GM23338 (cell line): ENCODE measurements around the gene PCSK2. TPM values are rescaled to one million over a fixed set of nuclear protein-coding genes. Genes with fewer than 3 reads are reported as not detected.

Experiments used
- ATAC-seq: fragments of 200-7000 bp; cut with Tn5 transposase; 3 replicates; pipeline ENCODE4 v1.9.1; 2020
- DNase-seq: peaks from one replicate; pipeline ENCODE4 v3.0.0-alpha.2; 2015; ENCODE audit warnings: low spot score
- H2AFZ ChIP-seq: fragments of 200-600 bp; sonication (generic); 2 replicates; pipeline ENCODE4 v1.8.0; 2016; ENCODE audit warnings: antibody characterized with exemption, mild to moderate bottlenecking, moderate library complexity
- H3F3A ChIP-seq: fragments of 200-600 bp; sonication (generic); replicated peaks from 2 replicates; pipeline ENCODE4 v1.8.0; 2017; ENCODE audit warnings: antibody characterized with exemption, mixed run types, low read depth
- H3K27ac ChIP-seq: fragments of 200-600 bp; sonication (generic); 2 replicates; pipeline ENCODE4 v1.6.1; 2016; ENCODE audit warnings: low read depth
- H3K27me3 ChIP-seq: fragments of 200-600 bp; sonication (generic); 2 replicates; pipeline ENCODE4 v1.8.0; 2016; ENCODE audit warnings: mild to moderate bottlenecking, mixed run types, moderate library complexity; ENCODE audit not compliant: insufficient read depth
- H3K36me3 ChIP-seq: fragments of 200-600 bp; sonication (generic); 2 replicates; pipeline ENCODE4 v1.8.0; 2016; ENCODE audit warnings: mild to moderate bottlenecking; ENCODE audit not compliant: insufficient read depth
- H3K4me1 ChIP-seq: fragments of 200-600 bp; sonication (generic); 2 replicates; pipeline ENCODE4 v1.8.0; 2016; ENCODE audit warnings: mild to moderate bottlenecking, moderate library complexity; ENCODE audit not compliant: insufficient read depth
- H3K4me2 ChIP-seq: fragments of 200-600 bp; sonication (generic); 2 replicates; pipeline ENCODE4 v1.7.1; 2017; ENCODE audit warnings: mixed run types
- H3K4me3 ChIP-seq: fragments of 200-600 bp; sonication (generic); 2 replicates; pipeline ENCODE4 v1.6.1; 2016; ENCODE audit warnings: mixed run types
- H3K79me2 ChIP-seq: fragments of 200-600 bp; sonication (generic); replicated peaks from 2 replicates; pipeline ENCODE4 v1.8.0; 2017; ENCODE audit warnings: mild to moderate bottlenecking; ENCODE audit not compliant: insufficient read depth
- H3K9me2 ChIP-seq: fragments of 200-600 bp; sonication (generic); 2 replicates; pipeline ENCODE4 v1.8.0; 2017; ENCODE audit not compliant: insufficient read depth
- H4K20me1 ChIP-seq: fragments of 200-600 bp; sonication (generic); replicated peaks from 2 replicates; pipeline ENCODE4 v1.8.0; 2017; ENCODE audit warnings: mild to moderate bottlenecking; ENCODE audit not compliant: insufficient read depth
- H3K27ac Mint-ChIP-seq: 2 replicates; pipeline ENCODE4 v1.8.0; 2020; ENCODE audit warnings: inconsistent platforms, mild to moderate bottlenecking, moderate library complexity, mixed read lengths
- H3K27me3 Mint-ChIP-seq: 3 replicates; pipeline ENCODE4 v1.8.0; 2022; ENCODE audit warnings: low read depth, mild to moderate bottlenecking, moderate library complexity, mixed read lengths, inconsistent platforms; ENCODE audit not compliant: insufficient read depth, poor library complexity
- H3K36me3 Mint-ChIP-seq: 3 replicates; pipeline ENCODE4 v1.8.0; 2021; ENCODE audit warnings: low read depth, mild to moderate bottlenecking, inconsistent platforms, moderate library complexity, mixed read lengths
- H3K4me1 Mint-ChIP-seq: 3 replicates; pipeline ENCODE4 v1.8.0; 2020; ENCODE audit warnings: mild to moderate bottlenecking, inconsistent platforms, mixed read lengths
- H3K4me3 Mint-ChIP-seq: 3 replicates; pipeline ENCODE4 v1.8.0; 2021; ENCODE audit warnings: moderate library complexity, mild to moderate bottlenecking, inconsistent platforms, mixed read lengths
- H3K9me3 Mint-ChIP-seq: 3 replicates; pipeline ENCODE4 v1.8.0; 2020; ENCODE audit warnings: moderate library complexity, mild to moderate bottlenecking, inconsistent platforms, mixed read lengths
- CREB1 ChIP-seq: fragments of 250-450 bp; sonication (Bioruptor Pico); IDR thresholded peaks from 2 replicates; pipeline ENCODE4 v1.5.0; 2020; ENCODE audit warnings: low read depth, mild to moderate bottlenecking, moderate library complexity
- EZH2 ChIP-seq: fragments of 200-600 bp; sonication (generic); IDR thresholded peaks from one replicate; pipeline ENCODE4 v1.8.0; 2017; ENCODE audit warnings: antibody characterized with exemption, mild to moderate bottlenecking, low read depth; ENCODE audit not compliant: unreplicated experiment
- EZH2phosphoT487 ChIP-seq: fragments of 200-600 bp; sonication (generic); IDR thresholded peaks from one replicate; pipeline ENCODE4 v1.8.1; 2018; ENCODE audit warnings: antibody characterized with exemption; ENCODE audit not compliant: unreplicated experiment
- JUNB ChIP-seq: IDR thresholded peaks from one replicate; pipeline ENCODE4 v1.6.1; 2016; ENCODE audit warnings: antibody characterized with exemption; ENCODE audit not compliant: unreplicated experiment
- NANOG ChIP-seq: IDR thresholded peaks from 2 replicates; pipeline ENCODE4 v1.6.1; 2016; ENCODE audit warnings: antibody characterized with exemption, borderline replicate concordance
- POLR2AphosphoS5 ChIP-seq: IDR thresholded peaks from 2 replicates; pipeline ENCODE4 v1.6.1; 2016; ENCODE audit warnings: antibody characterized with exemption, low read depth
- REST ChIP-seq: IDR thresholded peaks from one replicate; pipeline ENCODE4 v1.6.1; 2018; ENCODE audit warnings: antibody characterized with exemption; ENCODE audit not compliant: unreplicated experiment
- STAT1 ChIP-seq: IDR thresholded peaks from one replicate; pipeline ENCODE4 v1.6.1; 2016; ENCODE audit warnings: antibody characterized with exemption; ENCODE audit not compliant: unreplicated experiment
- ZNF114 ChIP-seq: fragments of 250-450 bp; sonication (Bioruptor Pico); IDR thresholded peaks from 2 replicates; pipeline ENCODE4 v1.5.0; 2020; ENCODE audit warnings: mild to moderate bottlenecking, moderate library complexity
- ZNF331 ChIP-seq: fragments of 250-450 bp; sonication (Bioruptor Pico); IDR thresholded peaks from 2 replicates; pipeline ENCODE4 v1.5.0; 2020; ENCODE audit warnings: low read depth, mild to moderate bottlenecking, moderate library complexity
- ZNF462 ChIP-seq: fragments of 250-450 bp; sonication (Bioruptor Pico); IDR thresholded peaks from 2 replicates; pipeline ENCODE4 v1.5.0; 2020; ENCODE audit warnings: mild to moderate bottlenecking, moderate library complexity
- polyA plus RNA-seq: library from polyadenylated mRNA; unstranded; fragments of >200 nt; fragmentation: Nextera tagmentation; extraction: Ambion mirVana; gene quantifications from 2 replicates; pipeline ENCODE4 v1.2.1, GENCODE V29; 2016
- total RNA-seq: library from RNA; depleted of rRNA; stranded (reverse); fragments of >200 nt; shearing (Covaris generic); gene quantifications from 2 replicates; pipeline ENCODE4 v1.2.3, GENCODE V29; 2014

Gene PCSK2
- total and polyA plus RNA-seq, 2 experiments from 2014 or later, result 0.37 to 1.1 TPM

GRCh38 chr20:17177341-17177740 lies 49.5 kb upstream of the PCSK2 start:
- Histone ChIP-seq H3K4me3 (no peak overlapping the region), H3K27ac (no peak overlapping the region), H4K20me1 (no peaks in the 10 kb centered on the region), H2AFZ (no peak overlapping the region; the same call in 1 of the 2 replicates), H3F3A (no peaks in the 10 kb centered on the region), H3K4me1 (no peaks in the 10 kb centered on the region), H3K36me3 (no peaks in the 10 kb centered on the region), H3K27me3 (no peaks in the 10 kb centered on the region), H3K4me2 (no peak overlapping the region), H3K9me2 (no peaks in the 10 kb centered on the region), H3K79me2 (no peaks in the 10 kb centered on the region)
- Mint-ChIP-seq H3K4me3 (no peak overlapping the region), H3K27ac (no peak overlapping the region), H3K4me1 (peaks cover 7% of the 10 kb centered on the region; the same call in 2 of the 3 replicates), H3K9me3 (no peaks in the 10 kb centered on the region), H3K27me3 (no peaks in the 10 kb centered on the region), H3K36me3 (no peaks in the 10 kb centered on the region)
- DNase-seq (no peak), ATAC-seq (no peak)
- no peak for TF ChIP-seq EZH2phosphoT487
- no peak for TF ChIP-seq CREB1 (CRISPR knock-in tag)
- no peak for TF ChIP-seq NANOG
- no peak for TF ChIP-seq REST
- no peak for TF ChIP-seq STAT1
- no peak for TF ChIP-seq EZH2
- no peak for TF ChIP-seq POLR2AphosphoS5
- TF ChIP-seq JUNB, result no peak
- TF ChIP-seq ZNF114 (CRISPR knock-in tag), result no peak
- no peak for TF ChIP-seq ZNF462
- TF ChIP-seq ZNF331 (CRISPR knock-in tag), result no peak
